Measurements from ENCODE around the gene RGS3.

DNA sequence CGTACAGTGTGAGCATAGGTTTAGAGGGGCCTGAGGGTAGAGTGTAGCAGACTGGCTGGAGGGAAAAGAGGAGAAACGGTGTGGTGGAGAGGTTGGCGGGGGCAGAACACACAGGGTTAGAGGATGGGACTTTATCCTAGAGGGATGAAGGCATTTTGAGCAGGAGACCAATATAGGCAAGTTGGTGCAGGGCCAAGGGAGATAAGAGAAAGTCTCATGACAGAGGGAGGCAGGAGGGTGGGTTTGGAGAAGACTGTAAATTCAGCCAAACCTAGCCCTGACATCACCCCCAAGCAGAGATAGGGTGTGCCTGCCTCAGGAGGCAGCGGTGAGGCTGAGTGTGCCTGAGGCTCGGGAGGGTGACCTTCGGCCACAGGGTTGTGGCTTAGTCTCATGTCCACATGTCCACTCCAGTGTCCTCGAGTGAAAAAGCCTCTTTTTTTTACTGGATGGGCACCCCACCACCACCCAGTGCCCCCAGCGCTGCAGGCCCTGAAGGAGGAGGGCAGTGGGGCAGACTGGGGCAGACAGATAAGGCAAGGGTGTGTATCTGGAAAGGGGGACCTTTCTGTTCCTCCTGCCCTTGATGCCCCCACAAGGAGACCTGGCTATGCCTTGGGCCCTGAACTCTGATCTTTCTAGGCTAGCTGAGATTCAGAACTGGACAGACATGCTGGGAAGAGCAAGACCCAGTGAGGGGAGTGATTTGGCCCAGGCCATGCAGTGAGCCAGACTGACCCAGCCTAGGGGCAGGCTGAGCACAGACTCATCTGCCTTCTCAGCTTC, 108.7 kb downstream of the RGS3 start:
- no peak for TF ChIP-seq POLR2A (IDR thresholded peaks at IDR 0.05)
- TF ChIP-seq CTCF (IDR thresholded peaks at IDR 0.05) = no peak

Data from thyroid gland (tissue), 4 donors.